Measurements from ENCODE around the gene FTO.
"Not testable (repeated sequence)": the region's sequence is repeated elsewhere in the genome, so short reads cannot be mapped to it uniquely, and the experiment has no call there.

Gene FTO

DNA sequence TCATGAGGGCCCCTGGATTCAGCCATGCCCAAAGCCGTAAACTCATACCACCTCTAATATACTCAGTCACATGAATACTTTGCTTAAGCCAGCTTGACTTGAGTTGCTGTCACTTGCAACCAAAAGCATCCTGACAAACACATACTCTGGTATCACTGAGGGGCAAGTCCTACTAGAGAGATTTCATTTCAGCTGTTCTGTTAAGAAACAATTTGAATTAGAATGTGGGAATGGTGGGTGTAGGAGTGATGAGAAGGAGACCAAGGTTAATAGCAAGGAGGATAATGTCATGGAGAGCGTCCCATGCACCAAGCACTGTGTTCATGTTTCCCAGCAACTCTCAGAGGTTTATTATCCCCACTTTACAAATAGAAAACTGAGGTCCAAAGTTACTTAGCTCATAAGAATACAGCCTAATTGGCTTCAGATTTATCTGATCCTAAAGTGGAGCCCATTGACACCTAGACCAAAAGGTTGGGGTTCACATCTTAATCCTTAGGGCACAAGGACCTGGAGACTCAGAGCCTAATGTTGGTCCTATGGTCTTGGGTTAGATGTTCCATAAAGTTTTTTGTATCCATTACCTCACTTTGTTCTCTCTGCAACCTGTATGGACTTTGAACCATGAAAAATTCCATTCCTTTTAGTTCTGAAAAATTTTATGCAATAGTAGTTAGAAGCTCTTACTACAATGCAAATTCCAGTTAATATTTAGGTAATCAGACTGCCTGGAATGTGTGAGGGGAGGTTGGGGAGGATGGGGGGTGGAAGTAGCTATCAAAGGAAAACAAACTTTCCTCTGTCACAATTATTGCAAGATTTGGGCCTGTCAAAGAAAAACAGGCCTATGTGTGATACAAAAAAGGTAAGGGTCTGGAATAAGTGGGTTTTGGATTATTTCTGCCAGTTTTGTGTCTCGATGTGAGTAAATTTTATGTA is 476.7 kb downstream of the FTO start:
- no peak for DNase-seq (ENCODE audit: low spot score)

DNA sequence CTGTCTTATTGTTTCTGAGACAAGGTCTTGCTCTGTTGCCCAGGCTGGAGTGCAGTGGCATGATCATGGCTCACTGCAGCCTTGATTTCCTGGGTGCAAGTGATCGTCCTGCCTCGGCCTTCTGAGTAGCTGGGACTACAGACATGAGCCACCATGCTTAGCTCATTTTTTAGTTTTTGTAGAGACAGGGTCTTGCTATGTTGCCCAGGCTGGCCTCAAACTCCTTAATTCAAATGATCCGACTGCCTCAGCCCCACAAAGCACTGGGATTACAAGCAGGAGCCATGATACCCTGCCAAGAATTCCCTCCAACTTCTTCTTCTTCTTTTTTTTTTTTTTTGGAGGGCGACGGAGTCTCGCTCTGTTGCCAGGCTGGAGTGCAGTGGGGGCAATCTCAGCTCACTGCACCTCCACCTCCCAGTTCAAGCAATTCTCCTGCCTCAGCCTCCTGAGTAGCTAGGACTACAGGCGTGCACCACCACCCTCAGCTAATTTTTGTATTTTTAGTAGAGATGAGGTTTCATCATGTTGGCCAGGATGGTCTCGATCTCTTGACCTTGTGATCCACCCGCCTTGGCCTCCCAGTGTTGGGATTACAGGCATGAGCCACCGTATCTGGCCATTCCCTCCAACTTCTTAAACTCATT is 477.9 kb downstream of the FTO start:
- DNase-seq (ENCODE audit: low spot score) = not testable (repeated sequence)

DNA sequence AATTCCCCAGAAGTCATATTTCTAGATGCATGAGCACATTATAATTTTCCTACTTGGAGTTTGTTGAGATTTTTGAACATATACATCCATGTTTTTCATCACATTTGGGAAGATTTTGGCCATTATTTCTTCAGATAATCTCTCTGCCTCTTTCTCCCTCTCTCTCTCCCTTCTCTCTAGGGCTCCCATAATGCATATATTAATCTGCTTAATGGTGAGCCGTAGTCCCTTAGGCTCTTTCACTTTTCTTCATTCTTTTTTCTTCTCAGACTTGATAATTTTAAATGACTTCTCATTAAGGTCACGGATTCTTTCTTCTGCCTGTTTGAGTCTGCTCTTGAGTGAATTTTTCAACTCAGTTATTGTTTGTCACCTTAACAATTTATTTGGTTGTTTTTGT is 481.1 kb downstream of the FTO start:
- no peak for DNase-seq (ENCODE audit: low spot score)

DNA sequence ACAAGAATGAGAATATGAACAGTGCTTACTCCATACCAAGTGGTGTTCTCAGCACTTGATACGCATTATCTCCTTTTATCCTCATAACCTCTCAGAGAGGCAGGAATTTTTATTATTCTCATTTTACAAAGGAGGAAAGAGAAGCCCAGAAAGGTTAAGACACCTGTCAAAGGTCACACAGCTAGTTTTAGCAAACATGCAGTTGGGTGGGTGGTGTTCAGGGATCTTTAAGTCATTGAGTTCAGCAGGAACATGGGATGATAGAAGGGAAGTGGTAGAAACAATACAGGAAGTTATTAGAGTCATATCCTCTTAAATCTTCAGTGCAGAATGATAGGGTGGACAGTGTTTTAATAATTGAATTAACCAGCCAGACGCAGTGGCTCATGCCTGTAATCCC is 487.2 kb downstream of the FTO start:
- no peak for DNase-seq (ENCODE audit: low spot score)

DNA sequence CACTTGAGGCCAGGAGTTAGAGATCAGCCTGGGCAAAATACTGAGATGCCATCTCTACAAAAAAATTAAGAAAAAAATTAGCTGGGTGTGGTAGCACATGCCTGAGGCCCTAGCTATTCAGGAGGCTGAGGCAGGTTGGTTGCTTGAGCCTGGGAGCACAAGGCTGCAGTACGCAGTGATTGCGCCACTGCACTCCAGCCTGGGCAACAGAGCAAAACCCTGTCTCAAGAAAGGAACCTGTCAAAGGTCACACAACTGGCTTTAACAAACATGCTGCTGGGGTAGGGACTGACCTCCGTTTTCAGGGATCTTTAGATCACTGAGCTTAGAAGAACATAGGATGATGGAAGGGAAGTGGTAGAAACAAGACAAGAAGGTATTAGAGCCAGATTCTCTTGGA is 487.6 kb downstream of the FTO start:
- DNase-seq (ENCODE audit: low spot score) = no peak

DNA sequence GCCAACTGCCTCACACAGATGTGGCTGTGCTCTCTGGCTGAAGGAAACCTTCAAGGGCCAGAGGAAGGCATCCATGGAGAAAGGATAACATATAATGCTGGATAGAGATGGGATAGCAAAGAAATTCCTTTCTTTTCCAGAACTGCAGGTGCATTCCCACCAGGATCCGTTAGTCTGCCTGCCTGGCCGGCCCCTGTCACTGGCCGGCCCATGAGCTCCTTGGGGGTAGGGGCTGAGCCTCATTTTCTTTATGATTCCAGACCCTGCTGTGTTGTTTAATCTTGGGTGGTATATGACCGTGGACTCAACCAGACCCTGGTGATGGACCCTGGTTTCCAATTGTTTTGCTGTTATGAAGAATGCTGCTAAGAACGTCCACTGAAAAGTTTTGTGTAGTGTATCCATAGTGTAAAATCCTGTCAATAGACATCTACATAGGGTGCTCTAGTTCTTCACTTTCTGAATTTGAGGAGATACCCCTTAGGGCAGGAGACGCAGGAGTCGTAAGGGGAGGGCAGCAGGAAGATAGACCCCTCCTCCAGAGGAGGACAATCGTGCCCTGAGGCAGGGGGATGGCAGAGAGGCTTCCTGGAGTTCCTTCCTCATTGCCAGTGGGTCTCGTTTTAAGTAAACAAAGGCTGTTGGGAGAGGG is 489.2 kb downstream of the FTO start:
- DNase-seq (ENCODE audit: low spot score) = no peak

DNA sequence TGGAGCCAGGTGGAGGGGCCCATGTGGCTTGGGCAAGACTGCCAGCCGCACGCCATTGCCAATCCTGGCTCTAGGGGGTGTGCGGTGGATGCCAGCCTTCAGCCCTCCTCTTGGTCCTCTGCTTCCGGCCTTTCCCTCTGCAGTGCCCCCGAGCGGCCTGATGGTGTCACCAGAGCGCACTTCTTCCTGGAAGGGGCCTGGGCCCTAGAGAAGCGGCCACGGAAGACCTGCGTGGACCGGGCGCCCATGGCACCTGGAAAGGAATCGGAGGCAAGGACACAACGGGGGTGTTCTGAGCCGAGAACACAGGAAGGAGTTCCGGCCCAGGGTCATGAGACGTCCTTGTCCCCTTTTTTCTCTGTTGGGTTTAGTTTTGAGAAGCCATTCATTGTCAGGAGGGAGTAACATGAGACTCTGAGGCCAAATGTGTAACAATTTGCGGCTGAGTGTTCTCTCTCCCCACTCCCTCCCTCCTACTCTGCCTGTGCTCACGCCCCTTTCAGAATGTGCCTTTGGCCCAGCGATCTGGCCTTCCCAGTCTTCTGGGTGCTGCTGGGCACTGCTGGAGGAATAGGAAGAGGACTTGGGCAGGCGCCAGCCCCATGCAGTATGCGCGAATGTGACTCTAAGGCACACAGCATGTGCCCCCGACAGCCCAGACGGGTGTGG is 489.8 kb downstream of the FTO start:
- DNase-seq (ENCODE audit: low spot score) = peak; percentile 47

DNA sequence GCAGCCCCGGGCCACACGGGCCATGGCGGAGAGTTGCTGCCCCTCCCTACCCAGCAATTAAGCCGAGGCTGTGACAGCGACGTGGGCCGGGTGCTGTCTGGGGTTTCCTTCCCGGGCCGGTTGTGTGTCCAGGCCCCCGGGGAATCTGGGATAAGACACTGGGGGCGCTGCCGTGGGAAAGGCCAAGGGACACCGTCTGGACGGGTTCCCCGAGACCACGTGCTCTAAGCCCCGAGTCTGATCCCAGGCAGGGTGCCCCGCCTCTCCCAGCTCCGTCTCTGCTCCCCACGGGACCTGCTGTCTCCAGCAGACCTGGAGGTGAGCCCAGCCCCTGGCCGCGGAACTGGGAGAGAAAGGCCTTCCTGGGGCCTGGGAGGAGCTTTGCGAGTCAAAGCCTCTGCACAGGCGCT is 490.4 kb downstream of the FTO start:
- no peak for DNase-seq (ENCODE audit: low spot score)

DNA sequence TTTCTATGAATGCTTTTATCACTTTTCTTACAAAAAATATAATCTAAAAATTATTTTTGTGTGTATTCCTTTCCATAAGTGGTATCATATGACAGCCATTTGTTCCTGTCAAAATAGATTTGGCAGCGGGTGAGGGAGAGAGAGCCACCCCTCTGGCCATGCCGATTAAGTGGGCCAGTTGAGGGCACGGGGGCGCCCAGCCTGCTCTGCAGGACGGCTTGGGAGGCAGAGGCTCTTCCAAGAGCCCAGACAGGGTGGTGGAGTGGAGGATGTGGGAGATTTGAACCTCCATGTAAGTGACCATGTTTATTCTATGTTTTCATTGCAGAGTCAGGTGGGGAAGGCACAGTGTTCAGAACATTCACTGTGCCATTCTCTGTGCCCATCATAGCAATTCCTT is 493.8 kb downstream of the FTO start:
- no peak for DNase-seq (ENCODE audit: low spot score)

DNA sequence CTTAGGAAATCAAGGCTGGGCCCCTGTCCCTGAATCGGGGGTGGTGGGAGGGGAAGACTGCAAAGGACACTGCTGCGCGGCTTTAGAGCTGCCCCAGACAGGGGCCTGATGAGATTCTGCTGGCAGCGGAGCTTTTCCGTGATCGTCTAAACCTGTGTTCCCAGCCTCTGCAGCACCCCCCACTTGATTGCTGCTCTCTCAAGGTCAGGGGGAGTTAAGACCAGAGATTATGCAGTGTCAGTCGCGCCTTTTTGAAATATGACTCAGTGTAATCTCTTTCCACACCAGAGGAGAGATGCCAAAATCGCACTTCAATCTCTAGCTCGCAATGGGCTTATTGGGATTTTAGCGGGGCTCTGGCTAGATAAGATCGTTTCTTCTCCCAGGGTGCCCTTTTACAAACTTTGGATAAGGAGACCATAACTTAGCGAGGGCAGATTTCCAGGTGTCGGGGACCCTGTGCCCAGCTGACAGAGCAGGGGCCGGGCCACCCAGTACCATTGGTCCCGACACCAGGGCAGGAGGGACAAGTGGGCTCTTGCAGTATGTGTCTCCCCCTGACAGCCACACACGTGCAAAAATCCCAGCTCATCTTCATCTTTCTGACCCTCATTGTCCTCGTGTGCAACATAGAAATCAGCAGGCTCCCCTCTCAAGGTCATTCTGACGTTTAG is 495.7 kb downstream of the FTO start:
- no peak for DNase-seq (ENCODE audit: low spot score)

DNA sequence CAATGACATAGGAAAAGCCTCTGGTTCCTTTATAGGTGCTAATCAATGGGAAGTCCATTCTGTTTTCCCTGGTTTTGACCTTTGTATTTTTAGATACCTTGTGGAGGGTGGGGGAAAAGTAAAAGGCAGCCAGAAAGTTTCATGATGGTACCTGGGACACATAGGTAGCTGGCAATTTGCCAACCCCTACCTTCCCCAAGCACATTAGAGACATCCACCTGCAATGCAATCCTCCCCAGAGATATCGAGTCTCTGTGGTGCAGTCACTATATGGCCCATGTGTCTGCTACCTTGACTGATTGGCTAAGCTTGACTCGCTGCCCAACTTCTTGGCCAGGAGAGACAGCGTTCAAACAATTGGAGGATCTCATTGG is 496.2 kb downstream of the FTO start:
- DNase-seq (ENCODE audit: low spot score) = no peak

DNA sequence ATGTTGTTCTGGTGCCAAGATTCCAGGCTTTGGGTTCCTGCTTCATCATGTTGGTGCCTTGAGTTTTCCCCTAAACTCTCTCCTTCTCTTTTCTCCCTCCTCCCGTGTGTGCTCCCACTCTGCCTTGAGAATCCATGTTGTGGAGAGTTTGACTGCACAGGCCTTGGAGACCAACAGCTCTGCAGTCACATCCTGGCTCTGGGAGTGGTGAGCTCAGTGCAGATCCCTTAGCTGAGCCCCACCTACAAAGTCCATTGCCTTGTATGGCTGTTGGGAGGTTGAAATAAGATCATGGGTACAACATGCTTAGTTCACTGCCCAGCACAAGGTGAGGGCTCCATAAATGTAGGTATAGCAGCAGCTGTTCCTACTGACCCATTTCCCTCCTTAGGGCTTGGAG is 496.8 kb downstream of the FTO start:
- DNase-seq (ENCODE audit: low spot score) = no peak

DNA sequence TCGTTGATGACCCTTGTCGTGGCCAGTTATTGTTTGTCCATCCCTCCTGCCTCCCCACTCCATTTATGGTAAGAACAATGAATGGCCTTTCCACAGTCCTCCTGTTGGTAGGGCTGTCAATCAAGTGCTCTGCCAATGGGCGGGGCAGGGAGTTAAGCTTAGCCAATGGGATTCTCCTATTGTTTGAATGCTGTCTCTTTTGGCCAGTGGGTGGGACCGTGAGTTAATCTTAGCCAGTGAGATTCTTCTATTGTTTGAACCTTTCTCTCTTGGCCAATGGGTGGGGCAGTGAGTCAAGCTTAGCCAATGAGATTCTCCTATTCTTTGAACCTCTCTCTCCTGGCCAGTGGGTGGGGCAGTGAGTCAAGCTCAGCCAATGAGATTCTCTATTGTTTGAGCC is 497.2 kb downstream of the FTO start:
- DNase-seq (ENCODE audit: low spot score) = no peak

All from RKO (cell line).